ENCODE measurements around the gene DMD.

GRCh38 chrX:32048285-32048684, 1163.1 kb downstream of the DMD start:
- TF ChIP-seq POLR2AphosphoS5 (IDR thresholded peaks at IDR 0.05; ENCODE audit: low read depth, low read length) (no peak), TAF1 (IDR thresholded peaks at IDR 0.05; ENCODE audit: borderline replicate concordance, low read depth, low read length) (no peak), POLR2A (IDR thresholded peaks at IDR 0.05; ENCODE audit: low read depth, low read length) (no peak)
